HepG2 (cell line): ENCODE results near the gene GPATCH11. TPM values are rescaled to one million over a fixed set of nuclear protein-coding genes. Genes with fewer than 3 reads are reported as not detected.
A peak's percentile ranks its signal among the peaks of the same experiment; 100 is the strongest.

ENCODE experiments used
- BRF2 ChIP-seq: sonication (generic); formaldehyde crosslinking; IDR thresholded peaks from 2 replicates; pipeline ENCODE4 v1.8.1; 2022; ENCODE audit warnings: mild to moderate bottlenecking, missing genetic modification reagents
- HES4 ChIP-seq: sonication (generic); formaldehyde crosslinking; IDR thresholded peaks from 2 replicates; pipeline ENCODE4 v1.9.0; 2021; ENCODE audit warnings: mild to moderate bottlenecking, missing genetic modification reagents, borderline replicate concordance
- HIC2 ChIP-seq: sonication (generic); formaldehyde crosslinking; IDR thresholded peaks from 2 replicates; pipeline ENCODE4 v1.9.0; 2022; ENCODE audit warnings: low read depth, missing genetic modification reagents
- HNRNPK ChIP-seq: fragments of 200-400 bp; formaldehyde crosslinking; IDR thresholded peaks from 2 replicates; pipeline ENCODE4 v1.6.1; 2018; ENCODE audit warnings: low read length, low read depth, moderate library complexity, mild to moderate bottlenecking; ENCODE audit not compliant: poor library complexity, severe bottlenecking
- KDM5A ChIP-seq: fragments of 200-600 bp; sonication (generic); IDR thresholded peaks from 2 replicates; pipeline ENCODE4 v1.7.0; 2018; ENCODE audit warnings: antibody characterized with exemption, mild to moderate bottlenecking, low read length, borderline replicate concordance
- MZF1 ChIP-seq: sonication (generic); formaldehyde crosslinking; IDR thresholded peaks from 2 replicates; pipeline ENCODE4 v1.8.1; 2023; ENCODE audit warnings: mild to moderate bottlenecking, missing genetic modification reagents, borderline replicate concordance
- PHF8 ChIP-seq: sonication (generic); formaldehyde crosslinking; IDR thresholded peaks from 2 replicates; pipeline ENCODE4 v1.5.0; 2020; ENCODE audit warnings: missing genetic modification reagents
- REST ChIP-seq, 2 experiments: IDR thresholded peaks; 2 replicates each; pipeline ENCODE4 v1.6.1; 2011 to 2012; ENCODE audit warnings: low read length in 2 of 2, borderline replicate concordance in 1 of 2, low read depth in 1 of 2, mild to moderate bottlenecking in 1 of 2, moderate library complexity in 1 of 2
- SUZ12 ChIP-seq: fragments of 150-350 bp; IDR thresholded peaks from 2 replicates; pipeline ENCODE4 v1.6.1; 2014; ENCODE audit warnings: low read depth, low read length
- ZBTB39 ChIP-seq: sonication (generic); formaldehyde crosslinking; IDR thresholded peaks from 2 replicates; pipeline ENCODE4 v1.5.0; 2020; ENCODE audit warnings: missing genetic modification reagents
- ZNF451 ChIP-seq: sonication (generic); formaldehyde crosslinking; IDR thresholded peaks from 2 replicates; pipeline ENCODE4 v1.5.0; 2020; ENCODE audit warnings: mild to moderate bottlenecking, missing genetic modification reagents
- ZNF710 ChIP-seq: sonication (generic); formaldehyde crosslinking; IDR thresholded peaks from 2 replicates; pipeline ENCODE4 v1.5.0; 2020; ENCODE audit warnings: mild to moderate bottlenecking, missing genetic modification reagents, borderline replicate concordance
- ZNF761 ChIP-seq: sonication (generic); formaldehyde crosslinking; conservative IDR thresholded peaks from 2 replicates; pipeline ENCODE4 v1.4.0; 2020; ENCODE audit warnings: mild to moderate bottlenecking, missing genetic modification reagents
- ZSCAN12 ChIP-seq: sonication (generic); formaldehyde crosslinking; IDR thresholded peaks from 2 replicates; pipeline ENCODE4 v1.9.0; 2021; ENCODE audit warnings: mild to moderate bottlenecking, missing genetic modification reagents
- ZSCAN21 ChIP-seq: sonication (generic); formaldehyde crosslinking; IDR thresholded peaks from 2 replicates; pipeline ENCODE4 v1.8.0; 2022; ENCODE audit warnings: mild to moderate bottlenecking, missing genetic modification reagents, moderate library complexity, borderline replicate concordance
- polyA plus RNA-seq, 8 experiments: library from polyadenylated mRNA; depleted of rRNA in 3 of 8; stranded (reverse) in 7 of 8; unstranded in 1 of 8; fragments of >200 nt; fragmentation: Illumina TruSeq in 4 of 8; extraction: Trizol in 4 of 8; gene quantifications; 2 replicates each; pipeline versions ENCODE4 v1.2.1 to v1.2.3, GENCODE V29; 2011 to 2016; ENCODE audit warnings: low read depth in 4 of 8, missing spikeins in 1 of 8, mixed read lengths in 1 of 8; ENCODE audit not compliant: insufficient read depth in 1 of 8
- total RNA-seq, 5 experiments: library from RNA; depleted of rRNA; stranded (reverse); fragments of >200 nt; fragmentation: Illumina TruSeq; extraction: Trizol; gene quantifications; 2 replicates each; pipeline ENCODE4 v1.2.3, GENCODE V29; 2016; ENCODE audit warnings: low read depth in 1 of 5

GPATCH11 gene
- total and polyA plus RNA-seq, 2 of the 13 experiments (the other 11 are each of a cell fraction or from before 2014, with no cell fraction given) = 3.8 to 8.7 TPM

GRCh38 chr2:37083873-37084794, at the start of gene GPATCH11, which contains the start of gene HEATR5B (continued):
- TF ChIP-seq ZNF451 (peak; percentile 37), BRF2 (peak; percentile 74; the same call in 1 of the 2 replicates), MZF1 (CRISPR knock-in tag) (peak; percentile 68; the same call in 1 of the 2 replicates), PHF8 (CRISPR knock-in tag) (peak; percentile 92), ZNF710 (CRISPR knock-in tag) (0 out of 2 replicates have a peak, but pooled peaks have one; percentile 75), SUZ12 (no peak), HES4 (CRISPR knock-in tag) (no peak; the same call in 1 of the 2 replicates), HNRNPK (no peak), KDM5A (peak; percentile 79), HIC2 (CRISPR knock-in tag) (peak; percentile 75; the same call in 1 of the 2 replicates), ZBTB39 (CRISPR knock-in tag) (0 out of 2 replicates have a peak, but pooled peaks have one; percentile 10), REST (IDR thresholded peaks at IDR 0.05; ENCODE audit: borderline replicate concordance in 1 of 2, low read depth in 1 of 2, low read length in 2 of 2) (peak in 1 of 2 experiments; percentile 23; a peak in 1 of 4 replicates), ZSCAN12 (CRISPR knock-in tag) (peak; percentile 36; the same call in 1 of the 2 replicates), ZNF761 (CRISPR knock-in tag) (peak; percentile 84; the same call in 1 of the 2 replicates), ZSCAN21 (CRISPR knock-in tag) (peak; percentile 58; the same call in 1 of the 2 replicates)
